NCI-H1930 (cell line): ENCODE data around the gene SLC13A4.
A peak's percentile ranks its signal among the peaks of the same experiment; 100 is the strongest.
"Not testable (repeated sequence)": the region's sequence is repeated elsewhere in the genome, so short reads cannot be mapped to it uniquely, and the experiment has no call there.

Experiments used
- DNase-seq, 2 experiments: peaks; one replicate each; lab custom pipeline; 2025; lab: John Stamatoyannopoulos, UW

SLC13A4 gene

GRCh38 chr7:135728136-135728669 lies at the start of gene SLC13A4:
TSS of gene SLC13A4 (minus strand) at chr7:135728186. CDS start at chr7:135727496, 690 bp downstream.
- no peak for DNase-seq

GRCh38 chr7:135775915-135776314 lies 47.9 kb upstream of the SLC13A4 start:
- not testable (repeated sequence) for DNase-seq

GRCh38 chr7:135775230-135775629 lies 47.2 kb upstream of the SLC13A4 start:
- no peak for DNase-seq

- DNase-seq = no peak
These were observed 46.3 kb upstream of the SLC13A4 start for GRCh38 chr7:135774284-135774683.

- DNase-seq = peak in 1 of 2 experiments; percentile 21
These were observed 45.5 kb upstream of the SLC13A4 start for GRCh38 chr7:135773464-135773863.

- no peak for DNase-seq
These were observed 44.7 kb upstream of the SLC13A4 start for GRCh38 chr7:135772639-135773222.

GRCh38 chr7:135771961-135772638 lies 44.1 kb upstream of the SLC13A4 start:
- DNase-seq = no peak

GRCh38 chr7:135771051-135771450 lies 43.1 kb upstream of the SLC13A4 start:
- no peak for DNase-seq

- DNase-seq = no peak
These were observed 42.2 kb upstream of the SLC13A4 start for GRCh38 chr7:135770139-135770710.

GRCh38 chr7:135769005-135769802 lies 41.2 kb upstream of the SLC13A4 start:
- DNase-seq = no peak

GRCh38 chr7:135768467-135768866 lies 40.5 kb upstream of the SLC13A4 start:
- DNase-seq = no peak

GRCh38 chr7:135768064-135768463 lies 40.1 kb upstream of the SLC13A4 start:
- DNase-seq = no peak

GRCh38 chr7:135763261-135763660 lies 35.3 kb upstream of the SLC13A4 start:
- no peak for DNase-seq

- DNase-seq = no peak
These were observed 33.9 kb upstream of the SLC13A4 start for GRCh38 chr7:135761751-135762488.

- DNase-seq = no peak
These were observed 31.5 kb upstream of the SLC13A4 start for GRCh38 chr7:135759532-135759931.

GRCh38 chr7:135758531-135758932 lies 30.5 kb upstream of the SLC13A4 start:
- no peak for DNase-seq

- no peak for DNase-seq
These were observed 29.9 kb upstream of the SLC13A4 start for GRCh38 chr7:135757719-135758411.

GRCh38 chr7:135756191-135756590 lies 28.2 kb upstream of the SLC13A4 start:
- no peak for DNase-seq

- no peak for DNase-seq
These were observed 27.4 kb upstream of the SLC13A4 start for GRCh38 chr7:135755351-135755753.

- no peak for DNase-seq
These were observed 25.8 kb upstream of the SLC13A4 start for GRCh38 chr7:135753616-135754413.
